NCI-H2107 treated with DMSO at 0.1 percent for 48 hours (cell line): ENCODE data around the gene RTP3.

ENCODE experiments used
- DNase-seq: peaks from one replicate; lab custom pipeline; 2025; ENCODE audit not compliant: unreplicated experiment; lab: John Stamatoyannopoulos, UW

The RTP3 gene

DNA sequence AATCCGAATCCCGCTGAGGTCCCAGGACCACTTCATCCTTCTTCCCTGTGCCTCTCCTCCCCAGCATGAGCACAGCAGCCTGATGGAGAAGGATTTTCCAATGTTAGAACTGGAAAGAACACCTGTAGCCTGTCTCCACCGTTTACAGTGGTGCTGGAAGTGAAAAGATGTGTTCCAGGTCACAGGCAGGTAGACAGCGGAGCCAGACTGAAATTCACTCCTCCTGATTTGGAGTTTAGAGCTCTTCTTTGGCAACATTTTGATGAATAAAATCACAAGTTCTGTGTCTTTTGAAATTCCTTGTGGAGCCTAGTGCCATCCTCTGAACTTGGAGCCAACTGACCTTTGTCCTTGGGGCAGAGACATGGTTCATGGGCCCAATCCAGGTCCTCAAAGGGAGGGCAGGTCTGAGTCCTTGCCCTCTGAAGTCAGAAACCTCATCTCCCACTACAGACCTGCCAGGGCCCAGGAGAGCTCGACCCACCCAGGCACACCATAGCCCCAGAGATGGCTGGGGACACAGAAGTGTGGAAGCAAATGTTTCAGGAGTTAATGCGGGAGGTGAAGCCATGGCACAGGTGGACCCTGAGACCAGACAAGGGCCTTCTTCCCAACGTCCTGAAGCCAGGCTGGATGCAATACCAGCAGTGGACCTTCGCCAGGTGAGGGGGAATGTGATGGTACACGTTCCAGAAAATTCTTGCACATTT lies at the start of gene RTP3:
Gene RTP3, plus strand, starts transcription at position 421 of the 710 bp plus-strand sequence. Its CDS starts 87 bp downstream, at position 508.
- no peak for DNase-seq

DNA sequence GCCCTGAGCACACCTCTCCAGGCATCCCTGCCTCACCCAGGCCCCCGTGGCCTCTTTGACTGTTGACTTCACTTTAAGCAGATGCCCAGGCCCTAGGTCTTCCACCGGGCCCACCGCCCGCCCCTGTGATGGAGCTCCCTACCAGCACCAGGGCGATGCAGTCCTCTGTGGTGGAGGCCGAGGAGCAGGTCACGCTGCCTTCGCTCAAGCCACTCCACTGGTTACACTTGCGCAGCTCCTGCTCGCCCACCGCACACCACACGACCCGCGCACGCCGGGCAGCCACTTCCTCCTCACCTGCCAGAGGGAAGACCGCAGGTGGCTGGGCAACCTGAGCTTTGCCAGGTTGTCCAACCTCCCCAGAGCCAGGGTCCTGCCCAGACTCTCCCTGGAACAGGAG lies 49.1 kb upstream of the RTP3 start:
- no peak for DNase-seq

DNA sequence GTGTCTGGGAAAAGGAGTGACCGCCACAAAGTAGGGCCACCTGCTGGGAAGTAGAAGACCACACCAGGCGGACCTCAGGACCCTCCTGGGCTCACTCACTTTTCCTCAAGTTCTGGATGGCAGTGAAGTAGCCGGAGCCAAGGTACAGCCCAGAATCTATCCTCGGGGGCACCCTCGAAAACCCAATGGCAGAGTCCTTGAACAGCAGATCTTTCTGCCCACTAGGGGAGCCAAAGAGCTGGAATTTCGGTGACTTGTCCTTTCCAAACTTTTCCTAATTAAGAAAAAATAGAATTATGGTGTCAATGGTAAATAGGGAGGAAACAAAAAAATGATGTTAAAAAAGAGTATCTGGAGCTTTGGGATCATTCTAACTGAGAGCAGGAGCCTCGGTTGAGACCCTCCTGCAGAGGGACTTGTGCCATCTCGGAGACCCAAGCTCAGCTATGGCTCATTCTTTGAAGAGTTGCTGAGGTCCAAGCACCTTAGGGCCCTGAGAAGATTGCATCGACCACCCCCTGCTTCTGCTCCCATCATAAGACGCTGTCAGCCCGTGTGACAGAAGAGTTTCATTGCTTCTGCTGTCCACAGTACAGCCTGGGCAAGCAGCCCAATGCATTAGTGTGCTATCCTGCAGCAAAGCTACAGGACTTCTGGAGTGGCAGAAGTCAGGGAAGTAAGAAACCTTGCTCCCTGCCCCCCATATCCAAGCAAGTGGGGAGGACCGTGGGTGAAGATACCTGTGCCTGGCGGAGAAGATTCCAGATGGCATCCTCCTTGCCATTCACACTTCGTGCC lies 47.8 kb upstream of the RTP3 start:
- DNase-seq = no peak

- DNase-seq = no peak
Measured at GRCh38 chr3:46453526-46454208, 44.1 kb upstream of the RTP3 start.

GRCh38 chr3:46454209-46454595 lies 43.6 kb upstream of the RTP3 start:
- DNase-seq = no peak

DNA sequence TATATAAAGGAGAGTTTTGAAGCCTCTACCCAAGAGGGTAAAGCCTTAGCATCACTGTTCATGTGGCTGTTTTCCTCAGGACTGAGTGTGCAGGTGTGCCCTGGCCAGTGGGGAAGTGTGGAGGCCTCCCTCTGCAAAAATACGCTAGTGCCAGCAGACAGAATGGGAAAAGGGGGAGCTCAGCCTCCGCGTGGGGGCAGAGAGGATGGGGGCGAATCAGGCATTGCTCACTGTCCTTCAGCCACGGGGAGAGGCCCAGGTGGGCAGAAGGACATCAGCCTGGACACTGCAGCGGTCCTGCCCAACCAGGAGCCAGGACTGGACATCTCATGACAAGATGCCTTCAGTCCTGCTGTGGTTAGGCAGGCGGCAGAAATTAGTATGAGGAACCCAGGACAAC lies 43.2 kb upstream of the RTP3 start:
- no peak for DNase-seq

DNA sequence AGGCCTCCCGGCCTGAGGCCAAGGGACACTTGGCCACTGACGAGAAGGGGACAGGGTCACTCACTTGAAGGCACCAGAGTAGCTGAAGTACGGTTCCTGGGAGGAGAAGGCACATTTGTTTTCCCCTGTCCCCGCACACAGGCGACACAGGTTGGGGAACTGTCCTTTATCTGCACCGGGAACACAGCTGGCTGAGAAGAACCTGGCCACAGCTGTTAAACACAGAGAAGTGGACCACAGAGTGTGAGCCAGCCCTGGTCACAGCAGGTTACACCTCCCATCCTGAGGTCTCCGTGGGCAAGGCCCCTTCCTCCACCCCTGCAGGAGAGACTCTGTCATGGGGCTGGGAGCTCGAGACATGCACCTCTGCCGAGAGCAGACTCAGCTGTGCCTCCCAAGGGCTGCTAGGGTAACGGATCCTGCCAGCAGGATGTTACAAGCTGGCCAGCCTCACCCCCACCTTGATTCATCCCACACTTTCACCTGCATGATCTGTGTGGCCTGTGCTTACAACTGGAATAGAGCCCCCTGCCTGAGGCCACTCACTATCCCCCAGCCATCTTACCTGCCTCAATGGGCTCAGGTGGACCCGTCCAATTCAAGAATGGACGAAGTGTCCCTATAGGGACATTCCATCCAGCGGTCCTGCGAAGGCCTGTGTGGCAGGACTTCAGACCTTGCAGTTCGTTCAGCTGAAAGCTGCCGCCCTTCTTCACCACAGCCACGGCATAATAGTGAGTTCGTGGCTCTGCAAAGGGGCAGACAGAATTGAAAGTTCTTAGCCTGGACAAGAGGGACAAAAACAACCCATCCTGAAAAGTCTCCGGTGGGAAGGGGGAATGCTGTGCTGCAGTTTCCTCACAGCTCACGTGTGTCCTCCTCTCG lies 42.3 kb upstream of the RTP3 start:
- DNase-seq = no peak

- no peak for DNase-seq
Measured at GRCh38 chr3:46456118-46456517, 41.7 kb upstream of the RTP3 start.

- DNase-seq = no peak
Measured at GRCh38 chr3:46460051-46460450, 37.7 kb upstream of the RTP3 start.

GRCh38 chr3:46462111-46462510 lies 35.7 kb upstream of the RTP3 start:
- no peak for DNase-seq

GRCh38 chr3:46462511-46462910 lies 35.3 kb upstream of the RTP3 start:
- DNase-seq = no peak

DNA sequence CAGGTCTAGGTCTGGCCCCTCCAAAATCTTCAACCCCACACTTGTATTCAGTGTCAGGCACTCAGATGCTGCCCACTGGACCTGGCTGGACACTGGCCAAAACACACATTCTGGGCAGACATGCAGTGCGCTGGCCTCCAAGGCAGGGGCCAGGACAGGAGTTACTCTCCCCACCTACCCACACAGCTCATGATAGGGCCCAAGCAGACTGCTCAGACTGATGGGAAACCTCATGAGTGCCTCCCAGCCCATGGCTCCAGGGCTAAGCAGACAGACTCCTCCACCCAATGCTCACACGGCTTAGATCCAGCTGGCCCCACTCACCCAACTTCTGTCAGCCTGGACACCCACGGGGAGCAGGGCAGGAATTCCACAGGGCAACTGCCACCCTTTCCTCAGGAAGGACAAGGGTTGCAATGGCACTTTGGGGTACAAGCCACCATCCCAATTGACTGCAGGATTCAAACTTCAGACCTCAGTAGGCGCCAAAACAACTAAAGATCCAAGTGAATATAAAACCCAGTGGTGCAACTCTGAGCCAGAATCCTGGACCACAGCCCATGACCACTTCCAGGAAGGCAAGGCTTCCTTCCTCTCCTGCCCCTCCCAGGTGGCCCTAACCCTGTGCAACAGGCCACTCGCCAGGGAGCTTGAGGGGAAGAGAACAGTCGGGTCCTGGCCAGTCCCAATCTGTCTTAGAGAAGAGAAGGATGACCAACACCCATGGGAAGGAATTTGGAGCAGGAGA lies 34.5 kb upstream of the RTP3 start:
- no peak for DNase-seq

GRCh38 chr3:46463868-46464241 lies 33.9 kb upstream of the RTP3 start:
- no peak for DNase-seq

DNA sequence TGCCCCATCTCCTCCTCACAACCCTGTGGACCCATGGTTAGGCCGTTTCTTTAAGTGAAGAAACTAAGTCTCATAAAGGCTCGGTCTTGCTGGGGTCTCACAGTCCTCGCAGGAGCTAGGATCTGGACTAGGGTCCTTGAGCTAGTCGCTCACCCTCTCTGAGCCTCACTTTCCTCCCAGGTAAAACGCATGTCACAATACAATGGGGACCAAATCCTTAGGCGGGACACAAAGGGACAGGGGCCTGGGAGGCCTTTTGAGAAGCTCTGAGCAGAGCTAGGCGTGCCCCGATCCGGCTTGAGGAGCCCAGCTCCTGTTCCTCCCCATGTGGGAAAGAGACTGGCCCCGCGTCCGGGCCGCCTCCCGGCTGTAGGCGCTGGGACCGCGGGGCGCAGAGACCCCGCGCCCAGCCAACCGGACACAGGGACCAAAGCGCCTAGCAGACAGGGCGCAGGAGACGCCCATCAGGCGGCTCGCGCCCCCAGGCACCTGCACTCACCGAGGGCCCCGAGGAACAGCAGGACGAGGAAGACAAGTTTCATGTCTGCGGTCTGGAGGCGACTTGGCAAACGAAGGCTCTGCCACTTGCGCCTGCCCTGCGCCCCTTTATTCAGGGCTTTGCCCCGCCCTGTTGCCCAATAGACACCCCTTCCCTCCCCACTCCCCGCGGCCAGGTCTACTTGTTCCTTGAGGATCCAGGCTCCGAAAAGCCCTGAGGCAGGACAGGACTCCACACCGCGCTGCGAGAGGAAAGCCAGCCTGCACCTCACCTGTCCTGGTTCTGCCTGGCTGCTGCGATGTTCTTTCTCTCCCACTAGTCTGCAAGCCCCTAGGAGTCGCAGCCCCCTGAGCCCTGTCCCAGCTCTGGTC lies 33.2 kb upstream of the RTP3 start, which contains the start of gene LTF:
Gene LTF, minus strand, starts transcription at position 580 of the 870 bp plus-strand sequence. Its CDS starts 38 bp downstream, at position 542.
- no peak for DNase-seq

DNA sequence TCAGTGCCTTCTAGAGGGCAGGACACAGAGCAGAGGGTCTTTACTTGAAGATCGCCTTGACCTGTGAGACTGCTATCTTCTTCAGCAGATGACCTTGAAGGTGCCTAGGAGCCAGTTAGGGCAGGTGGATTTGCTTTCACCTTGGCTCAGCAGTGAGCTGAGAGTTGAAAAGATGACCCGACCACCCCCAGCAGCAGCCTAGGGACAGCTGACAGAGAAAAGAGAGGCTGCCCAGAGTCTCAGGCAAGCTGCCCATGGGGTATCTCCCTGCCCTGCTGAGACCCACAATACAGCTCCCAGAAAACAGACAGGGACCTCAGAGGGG lies 32.6 kb upstream of the RTP3 start:
- DNase-seq = no peak

DNA sequence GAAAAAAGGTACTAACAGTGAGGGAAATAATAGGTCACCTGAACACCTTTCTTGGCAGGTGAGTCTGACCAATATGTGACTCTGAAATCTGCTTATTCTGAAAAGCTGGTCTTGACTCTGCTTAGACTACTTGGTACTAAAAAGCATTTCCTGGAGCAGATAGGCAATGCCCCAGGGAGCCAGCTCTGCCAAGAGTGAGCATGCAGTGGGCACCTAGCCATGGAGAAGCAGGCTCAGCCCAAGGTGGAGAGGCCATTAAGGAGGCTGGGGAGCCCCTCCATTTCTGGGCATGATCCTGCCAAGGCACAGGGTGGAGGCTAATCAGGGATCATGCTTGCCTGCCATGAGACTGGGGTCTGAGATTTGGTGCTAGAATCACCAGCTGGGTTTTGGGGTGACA lies 31.5 kb upstream of the RTP3 start:
- no peak for DNase-seq

- DNase-seq = no peak
Measured at GRCh38 chr3:46466871-46467403, 30.8 kb upstream of the RTP3 start.

DNA sequence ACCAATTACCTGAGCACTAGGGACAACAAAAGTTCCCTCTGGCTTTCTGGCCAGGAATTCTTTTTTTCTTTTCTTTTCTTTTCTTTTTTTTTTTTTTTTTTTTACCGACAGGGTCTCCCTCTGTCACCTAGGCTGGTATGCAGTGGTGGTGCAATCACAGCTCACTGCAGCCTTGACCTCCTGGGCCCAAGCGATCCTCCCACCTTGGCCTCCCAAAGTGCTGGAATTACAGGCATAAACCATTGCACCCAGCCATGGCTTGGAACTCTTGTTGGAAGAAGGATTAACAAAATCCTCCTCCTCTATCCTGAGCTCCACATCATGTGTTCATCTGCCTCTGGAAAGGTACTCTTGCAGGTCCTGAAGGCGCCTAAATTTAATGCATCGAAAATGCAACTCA lies 30.2 kb upstream of the RTP3 start:
- no peak for DNase-seq
